Measurements from ENCODE around the gene KDM4F. TPM values are rescaled to one million over a fixed set of nuclear protein-coding genes. Genes with fewer than 3 reads are reported as not detected.

KDM4F gene
- total and polyA plus RNA-seq, 2 of the 8 experiments (the other 6 are each of a cell fraction or from before 2014, with no cell fraction given): not detected

- no peak overlapping the region for H3K4me3 ChIP-seq (ENCODE audit: extremely low read depth in 1 of 4, insufficient read depth in 2 of 4, low read depth in 3 of 4, low read length in 4 of 4)
- H3K4me1 ChIP-seq (replicated peaks in 1 of 4; ENCODE audit: control insufficient read depth in 3 of 4, insufficient read depth in 4 of 4, low read length in 3 of 4): no peaks in the 10 kb centered on the region
- H2AK5ac ChIP-seq (ENCODE audit: low read depth, low read length): no peak overlapping the region
- FAIRE-seq: no peak
- H4K91ac ChIP-seq (replicated peaks; ENCODE audit: insufficient read length, low read length): no peak overlapping the region
- H3K23me2 ChIP-seq (ENCODE audit: low read depth, low read length): no peaks in the 10 kb centered on the region
- H3K4me2 ChIP-seq (ENCODE audit: insufficient read depth in 1 of 2, low read depth in 2 of 2, low read length in 2 of 2): no peak overlapping the region
- H3K79me2 ChIP-seq (ENCODE audit: control insufficient read depth in 1 of 2, insufficient read depth in 2 of 2, low read length in 2 of 2): no peaks in the 10 kb centered on the region
- H4K5ac ChIP-seq (ENCODE audit: insufficient read length, low read depth, low read length): no peak overlapping the region
- H3K4ac ChIP-seq (replicated peaks; ENCODE audit: insufficient read length, low read depth, low read length): no peak overlapping the region
- no peak overlapping the region for H3K14ac ChIP-seq (ENCODE audit: insufficient read length)
- no peak overlapping the region for H2BK12ac ChIP-seq (ENCODE audit: low read depth, low read length)
- H2BK5ac ChIP-seq (ENCODE audit: low read depth, low read length): no peak overlapping the region
- no peaks in the 10 kb centered on the region for H3K36me3 ChIP-seq (ENCODE audit: control insufficient read depth in 2 of 4, insufficient read depth in 4 of 4, low read length in 3 of 4)
- H2BK15ac ChIP-seq (ENCODE audit: low read length): no peak overlapping the region
- no peak overlapping the region for H3K23ac ChIP-seq (ENCODE audit: insufficient read length)
- WGBS, 2 experiments (ENCODE audit: extremely low coverage in 1 of 2, insufficient coverage in 1 of 2, insufficient read length in 1 of 2, insufficient replicate concordance in 2 of 2, low coverage in 1 of 2, low lambda C conversion rate in 2 of 2, missing lambda C conversion rate in 1 of 2): 87% methylated on average over 3 of the region's 3 CpGs; no CpG with 5 or more reads in 1 of the 2 experiments
- no peaks in the 10 kb centered on the region for H4K20me1 ChIP-seq (replicated peaks in 1 of 2; ENCODE audit: control insufficient read depth in 1 of 2, insufficient read depth in 2 of 2, low read length in 2 of 2)
- no peak overlapping the region for H3K9ac ChIP-seq (replicated peaks in 1 of 4; ENCODE audit: extremely low read depth in 1 of 4, low read depth in 3 of 4, low read length in 3 of 4)
- H3K18ac ChIP-seq (ENCODE audit: extremely low read depth, low read length): no peak overlapping the region
- no peaks in the 10 kb centered on the region for H3K79me1 ChIP-seq (ENCODE audit: low read depth, low read length)
- POLR2A ChIA-PET (ENCODE audit: partially characterized antibody): interaction anchor here (0.8 to 1.2 kb wide), 2 partner anchors 9 to 32 kb away, joined by 3 to 5 read pairs; partner anchors contain the start of genes ENDOD1 and SRSF8
- no peak overlapping the region for H2BK20ac ChIP-seq (ENCODE audit: low read length)
- no peaks in the 10 kb centered on the region for H3K9me3 ChIP-seq (ENCODE audit: insufficient read depth in 2 of 2, low read depth in 1 of 2, low read length in 1 of 2)
- no peak overlapping the region for H4K8ac ChIP-seq (ENCODE audit: extremely low read depth, insufficient read depth, low read length)
- no peak overlapping the region for H3K27ac ChIP-seq (ENCODE audit: low read depth, low read length)
- CTCF ChIA-PET (ENCODE audit: partially characterized antibody): interaction anchor here (2.1 kb wide), 1 partner anchor 29 kb away, joined by 8 read pairs; no protein-coding TSS in a partner anchor
- H3K56ac ChIP-seq (replicated peaks; ENCODE audit: insufficient read length, low read depth, low read length): no peak overlapping the region
- H2AFZ ChIP-seq (ENCODE audit: low read length): no peak overlapping the region
- H2BK120ac ChIP-seq (replicated peaks; ENCODE audit: low read depth, low read length): no peak overlapping the region
- H3K27me3 ChIP-seq (replicated peaks in 1 of 4; ENCODE audit: control insufficient read depth in 3 of 4, extremely low read depth in 1 of 4, insufficient read depth in 3 of 4, low read length in 3 of 4): no peaks in the 10 kb centered on the region
- DNase-seq (ENCODE audit: low read depth in 1 of 2, low spot score in 2 of 2): no peak
- TF ChIP-seq RBBP5 (IDR thresholded peaks at IDR 0.05; ENCODE audit: borderline replicate concordance, low read depth, low read length) (no peak), TCF12 (IDR thresholded peaks at IDR 0.05; ENCODE audit: low read depth, low read length) (no peak), ATF3 (IDR thresholded peaks at IDR 0.05; ENCODE audit: insufficient read depth, low read depth, low read length) (no peak), TEAD4 (IDR thresholded peaks at IDR 0.05; ENCODE audit: low read depth, low read length) (no peak), NANOG (IDR thresholded peaks at IDR 0.05; ENCODE audit: insufficient read depth, low read depth, low read length, poor library complexity, severe bottlenecking) (no peak), BACH1 (IDR thresholded peaks at IDR 0.05; ENCODE audit: low read length) (no peak), POLR2A (IDR thresholded peaks at IDR 0.05; ENCODE audit: control extremely low read depth in 1 of 2, low read depth in 2 of 2, low read length in 2 of 2) (no peak), CBX5 (IDR thresholded peaks at IDR 0.05; ENCODE audit: low read depth, low read length) (no peak), RXRA (IDR thresholded peaks at IDR 0.05; ENCODE audit: insufficient read depth, low read depth, low read length) (no peak), CHD2 (IDR thresholded peaks at IDR 0.05; ENCODE audit: low read length) (no peak), HDAC2 (IDR thresholded peaks at IDR 0.05; ENCODE audit: borderline replicate concordance in 1 of 2, low read depth in 2 of 2, low read length in 2 of 2) (no peak), SIX5 (IDR thresholded peaks at IDR 0.05; ENCODE audit: low read depth, low read length) (no peak), SIN3A (conservative IDR thresholded peaks at IDR 0.05 in 1 of 2, IDR thresholded peaks at IDR 0.05 in 1 of 2; ENCODE audit: low read depth in 1 of 2, low read length in 2 of 2) (no peak), EGR1 (IDR thresholded peaks at IDR 0.05; ENCODE audit: borderline replicate concordance, low read depth, low read length) (no peak)
Observed at GRCh38 chr11:95098826-95099225, 49.6 kb downstream of the KDM4F start.
